HCT116 (cell line): ENCODE measurements around the gene SLC5A12. TPM values are rescaled to one million over a fixed set of nuclear protein-coding genes. Genes with fewer than 3 reads are reported as not detected.

ENCODE experiments used
- ATAC-seq: fragments of 200-7000 bp; cut with Tn5 transposase; 2 replicates; pipeline ENCODE4 v1.9.1; 2020; ENCODE audit warnings: mild to moderate bottlenecking, moderate library complexity
- BruUV-seq: library from RNA; stranded (reverse); fragments of 400-500 nt; replicated peaks from 2 replicates; lab custom pipeline; 2021; lab: Mats Ljungman, UMichigan
- CTCF ChIA-PET: fragments of 300-600 bp; sonication (Branson Sonifier 250); formaldehyde crosslinking; loops from one replicate; lab custom pipeline; 2021; ENCODE audit warnings: antibody characterized with exemption; lab: Charles Lee
- POLR2A ChIA-PET: fragments of 300-600, 350-600 bp; sonication (Branson Sonifier 250); formaldehyde crosslinking; loops from one replicate; lab custom pipeline; 2021; ENCODE audit warnings: antibody characterized with exemption; lab: Charles Lee
- RAD21 ChIA-PET, 2 experiments: fragments of 300-600 bp; sonication (Branson Sonifier 250); formaldehyde crosslinking; loops; one replicate each; lab custom pipeline; 2023; ENCODE audit warnings: low total read pairs in 2 of 2; ENCODE audit not compliant: uncharacterized antibody in 2 of 2, unreplicated experiment in 2 of 2, low non-redundant PET in 1 of 2; lab: Charles Lee
- DNase-seq: peaks from one replicate; pipeline ENCODE4 v3.0.0-alpha.2; 2010; ENCODE audit warnings: low read depth, low spot score
- H2AFZ ChIP-seq: fragments of 200-600 bp; shearing (Covaris generic), sonication (generic); 2 replicates; pipeline ENCODE4 v1.6.1; 2017; ENCODE audit warnings: low read depth, mixed run types, mixed read lengths, antibody characterized with exemption, low read length; ENCODE audit not compliant: poor library complexity, severe bottlenecking
- H3K27ac ChIP-seq: 2 replicates; pipeline ENCODE4 v1.5.1; 2012; ENCODE audit warnings: low read depth, low read length
- H3K27me3 ChIP-seq: fragments of 200-600 bp; sonication (generic); 2 replicates; pipeline ENCODE4 v1.6.1; 2016; ENCODE audit warnings: mixed run types, low read length, mixed read lengths; ENCODE audit not compliant: insufficient read depth
- H3K36me3 ChIP-seq, 2 experiments: fragments of 200-500 bp in 1 of 2; fragments of 200-600 bp in 1 of 2; sonication (Bioruptor generic) in 1 of 2; sonication (generic) in 1 of 2; 2 replicates each; pipeline versions ENCODE4 v1.5.1 to v1.6.1; 2014 to 2016; ENCODE audit warnings: low read length in 2 of 2, inconsistent platforms in 1 of 2, mixed read lengths in 1 of 2, mixed run types in 1 of 2; ENCODE audit not compliant: insufficient read depth in 2 of 2, control insufficient read depth in 1 of 2
- H3K4me1 ChIP-seq, 2 experiments: fragments of 200-600 bp in 1 of 2; sonication (generic) in 1 of 2; 2 replicates each; pipeline versions ENCODE4 v1.5.1 to v1.6.1; 2012 to 2017; ENCODE audit warnings: low read length in 2 of 2, inconsistent platforms in 1 of 2, mild to moderate bottlenecking in 1 of 2, mixed read lengths in 1 of 2, mixed run types in 1 of 2, moderate library complexity in 1 of 2; ENCODE audit not compliant: insufficient read depth in 2 of 2, control insufficient read depth in 1 of 2
- H3K4me2 ChIP-seq: fragments of 200-600 bp; sonication (generic); 2 replicates; pipeline ENCODE4 v1.6.1; 2017; ENCODE audit warnings: mixed run types, low read length, mixed read lengths
- H3K4me3 ChIP-seq, 2 experiments: fragments of 200-600 bp in 1 of 2; sonication (generic) in 1 of 2; replicated peaks in 1 of 2; 2 replicates each; pipeline ENCODE4 v1.5.1; 2011 to 2016; ENCODE audit warnings: low read length in 2 of 2, control low read depth in 1 of 2, low read depth in 1 of 2, mild to moderate bottlenecking in 1 of 2, mixed read lengths in 1 of 2, mixed run types in 1 of 2
- H3K79me2 ChIP-seq: fragments of 200-600 bp; sonication (generic); 2 replicates; pipeline ENCODE4 v1.6.1; 2017; ENCODE audit warnings: mild to moderate bottlenecking, mixed run types, low read length, moderate library complexity, mixed read lengths; ENCODE audit not compliant: insufficient read depth
- H3K9ac ChIP-seq: fragments of 200-600 bp; sonication (generic); 2 replicates; pipeline ENCODE4 v1.6.1; 2016; ENCODE audit warnings: low read length, mixed read lengths
- H3K9me2 ChIP-seq: fragments of 200-600 bp; sonication (generic), shearing (Covaris generic); 2 replicates; pipeline ENCODE4 v1.6.1; 2017; ENCODE audit warnings: mixed run types, mild to moderate bottlenecking, moderate library complexity; ENCODE audit not compliant: insufficient read depth
- H3K9me3 ChIP-seq, 2 experiments: fragments of 200-500 bp in 1 of 2; fragments of 200-600 bp in 1 of 2; sonication (Bioruptor generic) in 1 of 2; sonication (generic) in 1 of 2; 2 replicates each; pipeline ENCODE4 v1.6.1; 2014 to 2017; ENCODE audit warnings: low read length in 2 of 2, mixed read lengths in 2 of 2, inconsistent platforms in 1 of 2, low read depth in 1 of 2, mild to moderate bottlenecking in 1 of 2, mixed run types in 1 of 2, moderate library complexity in 1 of 2; ENCODE audit not compliant: control insufficient read depth in 1 of 2, insufficient read depth in 1 of 2
- H4K20me1 ChIP-seq: fragments of 200-600 bp; sonication (generic), shearing (Covaris generic); 2 replicates; pipeline ENCODE4 v1.6.1; 2017; ENCODE audit warnings: mixed run types, mild to moderate bottlenecking, moderate library complexity; ENCODE audit not compliant: insufficient read depth
- EGR1 ChIP-seq: IDR thresholded peaks from 2 replicates; pipeline ENCODE4 v1.6.1; 2012; ENCODE audit warnings: low read depth
- ELF1 ChIP-seq: IDR thresholded peaks from 2 replicates; pipeline ENCODE4 v1.6.1; 2012; ENCODE audit warnings: low read depth, borderline replicate concordance
- FOSL1 ChIP-seq: IDR thresholded peaks from 2 replicates; pipeline ENCODE4 v1.6.1; 2012; ENCODE audit warnings: low read depth
- POLR2AphosphoS5 ChIP-seq: IDR thresholded peaks from 2 replicates; pipeline ENCODE4 v1.6.1; 2011; ENCODE audit warnings: mild to moderate bottlenecking, low read depth, low read length, moderate library complexity
- RAD21 ChIP-seq: IDR thresholded peaks from 2 replicates; pipeline ENCODE4 v1.6.1; 2012; ENCODE audit warnings: low read depth, mild to moderate bottlenecking
- SIN3A ChIP-seq: IDR thresholded peaks from 2 replicates; pipeline ENCODE4 v1.6.1; 2012; ENCODE audit warnings: low read depth
- SRF ChIP-seq: IDR thresholded peaks from 2 replicates; pipeline ENCODE4 v1.6.1; 2012; ENCODE audit warnings: low read depth
- TCF7L2 ChIP-seq: IDR thresholded peaks from 2 replicates; pipeline ENCODE4 v1.7.0; 2011; ENCODE audit warnings: borderline replicate concordance, inconsistent platforms; ENCODE audit not compliant: insufficient read depth, insufficient read length; ENCODE audit errors: extremely low read depth
- ZNF274 ChIP-seq: fragments of 200-500 bp; sonication (Bioruptor generic); IDR thresholded peaks from 2 replicates; pipeline ENCODE4 v1.6.1; 2014; ENCODE audit warnings: mild to moderate bottlenecking, low read depth, low read length, inconsistent platforms
- intact Hi-C: fragments of 100-400 bp; cut with micrococcal nuclease; formaldehyde crosslinking; loops from 2 replicates; pipeline ENCODE4 v1.10.0; 2022
- total RNA-seq: library from RNA; stranded (reverse); gene quantifications from one replicate; pipeline ENCODE4 v1.2.1, GENCODE V29; 2021; ENCODE audit not compliant: unreplicated experiment

Gene SLC5A12
- total RNA-seq, 1 experiment from 2014 or later = not detected

DNA sequence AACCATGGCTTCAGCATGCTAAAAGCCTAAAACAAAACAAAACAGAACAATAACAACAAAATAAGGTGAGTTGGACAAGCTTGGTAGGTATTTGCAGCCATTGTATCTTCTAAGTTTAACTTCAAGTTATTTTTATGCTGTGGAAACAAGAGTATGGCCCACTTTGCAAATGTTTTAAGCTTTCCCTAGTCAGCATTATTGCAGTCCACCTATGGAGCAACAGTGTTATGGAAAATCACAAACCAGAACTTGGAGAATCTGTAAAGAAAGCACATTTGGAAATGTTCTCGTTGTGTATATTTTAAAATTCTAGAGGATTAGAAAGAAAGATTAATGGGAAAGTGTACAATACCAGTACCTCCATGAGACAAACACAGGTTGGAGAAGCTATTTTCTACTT lies 7.4 kb upstream of the SLC5A12 start:
- intact Hi-C loops = no loop called here
- TF ChIP-seq FOSL1 (no peak), POLR2AphosphoS5 (no peak), ELF1 (no peak), SIN3A (no peak), TCF7L2 (no peak), RAD21 (no peak), ZNF274 (no peak), EGR1 (no peak), SRF (no peak)
- Histone ChIP-seq H3K9me2 (no peaks in the 10 kb centered on the region), H3K4me2 (no peak overlapping the region), H4K20me1 (no peaks in the 10 kb centered on the region), H3K36me3 (no peaks in the 10 kb centered on the region), H3K4me1 (no peaks in the 10 kb centered on the region), H3K9me3 (peaks cover 0 to 7% of the 10 kb centered on the region in 2 experiments; a peak in 1 of 4 replicates), H3K9ac (no peak overlapping the region), H2AFZ (no peak overlapping the region), H3K4me3 (no peak overlapping the region), H3K27me3 (no peaks in the 10 kb centered on the region), H3K27ac (no peak overlapping the region), H3K79me2 (no peaks in the 10 kb centered on the region)
- RAD21 ChIA-PET = no interaction called here
- no peak for DNase-seq
- no TSS peak for BruUV-seq
- ATAC-seq = no peak
- CTCF ChIA-PET = no interaction called here
- POLR2A ChIA-PET = no interaction called here

DNA sequence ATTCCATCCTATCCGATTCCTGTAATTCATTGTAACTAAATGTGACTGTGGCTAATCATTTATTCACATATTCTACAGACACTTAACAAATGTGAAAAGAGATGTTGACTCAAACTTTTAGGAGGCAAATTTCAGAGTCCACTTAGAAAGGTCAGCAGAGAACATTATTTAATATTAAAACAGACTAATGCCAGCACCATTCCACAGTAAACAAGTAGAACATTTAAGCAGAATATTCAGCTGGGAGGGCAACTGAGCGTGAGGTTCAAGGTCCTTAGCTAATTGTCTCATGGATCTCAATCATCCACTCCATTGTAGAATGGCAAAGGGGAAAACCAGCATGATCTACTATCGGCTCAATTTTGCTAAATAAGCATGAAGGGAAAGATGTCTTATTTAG lies 5.1 kb upstream of the SLC5A12 start:
- ATAC-seq (no peak), DNase-seq (no peak)
- POLR2A ChIA-PET = no interaction called here
- H3K9ac ChIP-seq = no peak overlapping the region
- H3K27ac ChIP-seq = no peak overlapping the region
- no TSS peak for BruUV-seq
- no peaks in the 10 kb centered on the region; a peak in 1 of 4 replicates for H3K36me3 ChIP-seq
- H3K9me3 ChIP-seq = peaks cover 0 to 9% of the 10 kb centered on the region in 2 experiments; a peak in 1 of 4 replicates
- no peaks in the 10 kb centered on the region for H3K4me1 ChIP-seq
- H3K9me2 ChIP-seq = no peaks in the 10 kb centered on the region
- no peaks in the 10 kb centered on the region for H3K79me2 ChIP-seq
- H3K4me2 ChIP-seq = no peak overlapping the region
- no peak overlapping the region for H3K4me3 ChIP-seq
- TF ChIP-seq POLR2AphosphoS5 (no peak), SIN3A (no peak)
- RAD21 ChIA-PET = no interaction called here
- no peak overlapping the region for H2AFZ ChIP-seq
- intact Hi-C loops = no loop called here
- no peaks in the 10 kb centered on the region for H3K27me3 ChIP-seq
- no peaks in the 10 kb centered on the region for H4K20me1 ChIP-seq
- CTCF ChIA-PET = no interaction called here
